IMR-90 (cell line): ENCODE data around the gene MIOX. TPM values are rescaled to one million over a fixed set of nuclear protein-coding genes. Genes with fewer than 3 reads are reported as not detected.

Source experiments
- ATAC-seq: fragments of 200-7000 bp; cut with Tn5 transposase; 2 replicates; pipeline ENCODE4 v1.9.1; 2020; ENCODE audit warnings: low read depth, mild to moderate bottlenecking, moderate library complexity
- BruUV-seq: library from RNA; stranded (reverse); fragments of 400-500 nt; replicated peaks from 2 replicates; lab custom pipeline; 2021; lab: Mats Ljungman, UMichigan
- CTCF ChIA-PET: fragments of 300-600 bp; formaldehyde crosslinking; extraction: SDS; loops from one replicate; lab custom pipeline; 2021; ENCODE audit warnings: antibody characterized with exemption; lab: Yijun Ruan, JAX
- POLR2A ChIA-PET: fragments of 300-600 bp; sonication (Branson Sonifier 250); formaldehyde crosslinking; loops from one replicate; lab custom pipeline; 2022; ENCODE audit warnings: antibody characterized with exemption; ENCODE audit not compliant: unreplicated experiment; lab: Charles Lee
- DNase-seq: peaks from one replicate; pipeline ENCODE4 v3.0.0; 2013
- H2AFZ ChIP-seq: replicated peaks from 2 replicates; pipeline ENCODE3; 2013; ENCODE audit warnings: low read length, mild to moderate bottlenecking; ENCODE audit not compliant: poor library complexity
- H2AK5ac ChIP-seq: 2 replicates; pipeline ENCODE4 v1.6.1; 2013; ENCODE audit warnings: low read depth, low read length, inconsistent platforms
- H2AK9ac ChIP-seq: replicated peaks from 2 replicates; pipeline ENCODE3; 2013; ENCODE audit warnings: mild to moderate bottlenecking, low read depth, low read length, moderate library complexity; ENCODE audit not compliant: poor library complexity
- H2BK120ac ChIP-seq: 2 replicates; pipeline ENCODE4 v1.6.1; 2013; ENCODE audit warnings: low read depth, low read length, inconsistent platforms
- H2BK15ac ChIP-seq: 3 replicates; pipeline ENCODE4 v1.6.1; 2013; ENCODE audit warnings: low read depth, low read length, inconsistent platforms
- H2BK20ac ChIP-seq: 2 replicates; pipeline ENCODE4 v1.6.1; 2013; ENCODE audit warnings: low read depth, mild to moderate bottlenecking, inconsistent platforms, low read length, moderate library complexity
- H2BK5ac ChIP-seq: 2 replicates; pipeline ENCODE4 v1.6.1; 2013; ENCODE audit warnings: mild to moderate bottlenecking, low read depth, low read length, inconsistent platforms; ENCODE audit not compliant: poor library complexity, severe bottlenecking
- H3K14ac ChIP-seq: replicated peaks from 2 replicates; pipeline ENCODE4 v1.6.1; 2013; ENCODE audit warnings: low read depth, low read length, inconsistent platforms
- H3K18ac ChIP-seq: 2 replicates; pipeline ENCODE4 v1.6.1; 2013; ENCODE audit warnings: low read depth, low read length, control low read depth
- H3K23ac ChIP-seq: 2 replicates; pipeline ENCODE4 v1.6.1; 2013; ENCODE audit warnings: low read depth, low read length, inconsistent platforms
- H3K27ac ChIP-seq: 2 replicates; pipeline ENCODE4 v1.5.1; 2013; ENCODE audit warnings: mild to moderate bottlenecking, control low read depth, low read length; ENCODE audit not compliant: insufficient read depth
- H3K27me3 ChIP-seq: 2 replicates; pipeline ENCODE4 v1.6.1; 2013; ENCODE audit warnings: low read length; ENCODE audit not compliant: control insufficient read depth, insufficient read depth
- H3K36me3 ChIP-seq: 2 replicates; pipeline ENCODE4 v1.6.1; 2013; ENCODE audit warnings: low read length, mixed read lengths; ENCODE audit not compliant: control insufficient read depth, insufficient read depth
- H3K4ac ChIP-seq: 2 replicates; pipeline ENCODE4 v1.6.1; 2013; ENCODE audit warnings: low read depth, low read length, inconsistent platforms
- H3K4me1 ChIP-seq: 2 replicates; pipeline ENCODE4 v1.6.1; 2013; ENCODE audit warnings: low read length, mixed read lengths; ENCODE audit not compliant: control insufficient read depth, insufficient read depth
- H3K4me2 ChIP-seq: 2 replicates; pipeline ENCODE4 v1.6.1; 2013; ENCODE audit warnings: low read depth, mild to moderate bottlenecking, control low read depth, low read length, moderate library complexity
- H3K4me3 ChIP-seq: 2 replicates; pipeline ENCODE4 v1.5.1; 2013; ENCODE audit warnings: low read depth, mild to moderate bottlenecking, control low read depth, low read length, moderate library complexity; ENCODE audit not compliant: insufficient read depth
- H3K56ac ChIP-seq: 2 replicates; pipeline ENCODE4 v1.6.1; 2013; ENCODE audit warnings: low read length, inconsistent platforms; ENCODE audit not compliant: insufficient read depth; ENCODE audit errors: extremely low read depth
- H3K79me1 ChIP-seq, 2 experiments: 2 replicates each; pipeline ENCODE4 v1.6.1; 2013; ENCODE audit warnings: low read length in 2 of 2, inconsistent platforms in 1 of 2, low read depth in 1 of 2
- H3K9ac ChIP-seq: 2 replicates; pipeline ENCODE4 v1.6.1; 2013; ENCODE audit warnings: low read depth, low read length, control low read depth
- H3K9me1 ChIP-seq: 2 replicates; pipeline ENCODE4 v1.6.1; 2013; ENCODE audit warnings: low read length, inconsistent platforms; ENCODE audit not compliant: insufficient read depth
- H3K9me3 ChIP-seq: 2 replicates; pipeline ENCODE4 v1.6.1; 2013; ENCODE audit warnings: low read length; ENCODE audit not compliant: control insufficient read depth, insufficient read depth
- H4K20me1 ChIP-seq: 2 replicates; pipeline ENCODE4 v1.6.1; 2013; ENCODE audit warnings: low read length, inconsistent platforms; ENCODE audit not compliant: insufficient read depth
- H4K5ac ChIP-seq: 2 replicates; pipeline ENCODE4 v1.6.1; 2013; ENCODE audit warnings: mild to moderate bottlenecking, low read depth, low read length, control low read depth
- H4K8ac ChIP-seq, 2 experiments: 2 replicates each; pipeline ENCODE4 v1.6.1; 2013; ENCODE audit warnings: low read depth in 2 of 2, low read length in 2 of 2, control low read depth in 1 of 2, inconsistent platforms in 1 of 2
- H4K91ac ChIP-seq: 2 replicates; pipeline ENCODE4 v1.6.1; 2013; ENCODE audit warnings: low read depth, low read length, inconsistent platforms; ENCODE audit not compliant: insufficient read depth
- FOS ChIP-seq: fragments of 150-350 bp; IDR thresholded peaks from 2 replicates; pipeline ENCODE4 v1.6.1; 2016; ENCODE audit warnings: low read depth, low read length
- WGBS, 2 experiments: methylation state at CpG; one replicate each; pipeline versions ENCODE4 v1.1.5 to v1.1.7; 2013; ENCODE audit warnings: missing lambda C conversion rate in 2 of 2; ENCODE audit not compliant: insufficient read length in 1 of 2; ENCODE audit errors: extremely low coverage in 2 of 2; 5-methylcytosine and 5-hydroxymethylcytosine counted together
- dilution Hi-C: fragments of 300-500 bp; cut with HindIII; formaldehyde crosslinking; loops from one replicate; pipeline ENCODE4 v1.14.3; 2018; ENCODE audit warnings: low sequenced_read_pairs; ENCODE audit not compliant: unreplicated experiment
- in situ Hi-C: fragments of 300-500 bp; cut with MboI; formaldehyde crosslinking; loops from 3 replicates; pipeline ENCODE4 v1.14.3; 2019; ENCODE audit warnings: low sequenced_read_pairs, inconsistent platforms, mixed read lengths
- intact Hi-C: fragments of 100-400 bp; cut with micrococcal nuclease; formaldehyde crosslinking; loops from 2 replicates; pipeline ENCODE4 v1.10.0; 2022
- polyA plus RNA-seq, 3 experiments: library from polyadenylated mRNA; depleted of rRNA; stranded (reverse); fragments of >200 nt; gene quantifications; 2 replicates each; pipeline ENCODE4 v1.2.3, GENCODE V29; 2012; ENCODE audit warnings: low replicate concordance in 1 of 3
- total RNA-seq: library from RNA; depleted of rRNA; stranded (reverse); fragments of >200 nt; gene quantifications from 2 replicates; pipeline ENCODE4 v1.2.3, GENCODE V29; 2012
- TF ChIP-seq, protein P1 (sequence below): fragments of 150-350 bp; IDR thresholded peaks from 2 replicates; pipeline ENCODE4 v1.6.1; 2016; ENCODE audit warnings: low read depth, mild to moderate bottlenecking, low read length, moderate library complexity, borderline replicate concordance

Gene MIOX
- total and polyA plus RNA-seq, 2 of the 4 experiments (the other 2 are of a cell fraction) = not detected

DNA sequence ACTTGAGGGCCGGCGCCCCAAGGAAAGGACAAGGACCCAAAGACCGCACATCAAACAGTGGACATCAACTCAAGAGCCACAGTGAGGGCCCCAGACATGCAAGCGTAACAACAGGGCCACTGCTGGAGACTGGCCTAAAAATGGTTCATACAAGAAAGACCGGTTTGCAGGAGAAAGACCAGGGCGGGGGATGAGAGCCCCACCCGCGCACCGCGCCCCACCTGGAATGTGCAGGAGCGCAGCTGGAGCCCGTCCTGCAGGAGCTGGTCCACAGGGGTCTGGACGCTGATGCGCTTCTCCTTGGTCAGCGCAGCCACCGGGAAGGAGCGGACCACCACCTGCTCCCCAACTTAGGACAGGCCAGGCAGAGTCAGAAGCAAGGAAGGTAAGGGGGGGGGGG is 25.7 kb upstream of the MIOX start:
- H4K20me1 ChIP-seq = peaks cover 8% of the 10 kb centered on the region; the same call in 1 of the 2 replicates
- H3K14ac ChIP-seq = no peak overlapping the region
- H3K4me3 ChIP-seq = no peak overlapping the region
- TF ChIP-seq FOS = no peak
- TF ChIP-seq, protein P1, sequence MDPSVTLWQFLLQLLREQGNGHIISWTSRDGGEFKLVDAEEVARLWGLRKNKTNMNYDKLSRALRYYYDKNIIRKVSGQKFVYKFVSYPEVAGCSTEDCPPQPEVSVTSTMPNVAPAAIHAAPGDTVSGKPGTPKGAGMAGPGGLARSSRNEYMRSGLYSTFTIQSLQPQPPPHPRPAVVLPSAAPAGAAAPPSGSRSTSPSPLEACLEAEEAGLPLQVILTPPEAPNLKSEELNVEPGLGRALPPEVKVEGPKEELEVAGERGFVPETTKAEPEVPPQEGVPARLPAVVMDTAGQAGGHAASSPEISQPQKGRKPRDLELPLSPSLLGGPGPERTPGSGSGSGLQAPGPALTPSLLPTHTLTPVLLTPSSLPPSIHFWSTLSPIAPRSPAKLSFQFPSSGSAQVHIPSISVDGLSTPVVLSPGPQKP = no peak
- H3K9ac ChIP-seq = no peak overlapping the region
- ChIA-PET CTCF (no interaction called here), POLR2A (no interaction called here)
- in situ Hi-C loops (no loop called here), intact Hi-C loops (no loop called here), dilution Hi-C loops (no loop called here)
- H2AK5ac ChIP-seq = no peak overlapping the region
- no peak overlapping the region for H4K5ac ChIP-seq
- H2AK9ac ChIP-seq = no peak overlapping the region
- no peak overlapping the region for H2AFZ ChIP-seq
- peaks cover 91% of the 10 kb centered on the region for H3K36me3 ChIP-seq
- WGBS, 2 experiments = 100% methylated on average over 3 of the region's 17 CpGs; no CpG with 5 or more reads in 1 of the 2 experiments
- no peaks in the 10 kb centered on the region for H3K9me3 ChIP-seq
- no peak overlapping the region for H3K4me2 ChIP-seq
- H2BK20ac ChIP-seq = no peak overlapping the region
- no TSS peak for BruUV-seq
- H3K79me1 ChIP-seq = no peaks in the 10 kb centered on the region
- H2BK120ac ChIP-seq = no peak overlapping the region
- H3K56ac ChIP-seq = no peak overlapping the region
- ATAC-seq (no peak), DNase-seq (no peak)
- no peak overlapping the region for H3K23ac ChIP-seq
- H3K18ac ChIP-seq = no peak overlapping the region
- no peak overlapping the region for H2BK15ac ChIP-seq
- no peaks in the 10 kb centered on the region for H3K9me1 ChIP-seq
- no peak overlapping the region for H2BK5ac ChIP-seq
- H4K91ac ChIP-seq = no peak overlapping the region
- no peaks in the 10 kb centered on the region for H3K27me3 ChIP-seq
- no peaks in the 10 kb centered on the region for H3K4me1 ChIP-seq
- no peak overlapping the region for H4K8ac ChIP-seq
- H3K27ac ChIP-seq = no peak overlapping the region
- H3K4ac ChIP-seq = no peak overlapping the region
